K562 (cell line): ENCODE results near the gene PLAAT3. TPM values are rescaled to one million over a fixed set of nuclear protein-coding genes. Genes with fewer than 3 reads are reported as not detected.

Source experiments
- ADNP ChIP-seq: fragments of 200-800 bp; sonication (Bioruptor generic); IDR thresholded peaks from 2 replicates; pipeline ENCODE4 v1.6.1; 2016; ENCODE audit warnings: missing genetic modification characterization, missing compliant biosample characterization
- CCAR2 ChIP-seq: fragments of 200-400 bp; formaldehyde crosslinking; IDR thresholded peaks from 2 replicates; pipeline ENCODE4 v1.6.1; 2017; ENCODE audit warnings: mild to moderate bottlenecking, low read depth, low read length
- DMBX1 ChIP-seq: fragments of 250-450 bp; sonication (Bioruptor Pico); IDR thresholded peaks from 2 replicates; pipeline ENCODE4 v1.8.0; 2022; ENCODE audit warnings: inconsistent platforms, mild to moderate bottlenecking, moderate library complexity, borderline replicate concordance
- FOXA1 ChIP-seq: fragments of 450-650 bp; IDR thresholded peaks from 2 replicates; pipeline ENCODE4 v1.6.1; 2016; ENCODE audit warnings: mild to moderate bottlenecking, borderline replicate concordance
- HDAC6 ChIP-seq: IDR thresholded peaks from 2 replicates; pipeline ENCODE4 v1.6.1; 2012; ENCODE audit warnings: low read depth, mild to moderate bottlenecking, control low read depth, inconsistent platforms, low read length, moderate library complexity
- HNRNPLL ChIP-seq: fragments of 200-400 bp; formaldehyde crosslinking; IDR thresholded peaks from 2 replicates; pipeline ENCODE4 v1.6.1; 2017; ENCODE audit warnings: low read length, low read depth, mild to moderate bottlenecking; ENCODE audit not compliant: poor library complexity, severe bottlenecking
- MAZ ChIP-seq, 2 experiments: fragments of 450-650 bp in 1 of 2; sonication (generic) in 1 of 2; formaldehyde crosslinking; IDR thresholded peaks in 1 of 2; conservative IDR thresholded peaks in 1 of 2; 2 replicates each; pipeline versions ENCODE4 v1.4.0 to v1.5.0; 2020; ENCODE audit warnings: mild to moderate bottlenecking in 1 of 2, missing genetic modification reagents in 1 of 2
- NFE2L1 ChIP-seq: fragments of 450-650 bp; IDR thresholded peaks from 2 replicates; pipeline ENCODE4 v1.6.1; 2016; ENCODE audit warnings: missing genetic modification characterization, low read depth, mild to moderate bottlenecking, missing compliant biosample characterization, moderate library complexity, borderline replicate concordance
- SMAD4 ChIP-seq: fragments of 250-450 bp; sonication (Bioruptor Pico); conservative IDR thresholded peaks from 2 replicates; pipeline ENCODE4 v1.8.0; 2021; ENCODE audit warnings: inconsistent platforms, mild to moderate bottlenecking, moderate library complexity
- TEAD2 ChIP-seq: fragments of 450-650 bp; IDR thresholded peaks from 2 replicates; pipeline ENCODE4 v1.6.1; 2016; ENCODE audit warnings: missing genetic modification characterization, control low read depth, missing compliant biosample characterization
- TGIF2 ChIP-seq: sonication (generic); formaldehyde crosslinking; IDR thresholded peaks from 2 replicates; pipeline ENCODE4 v1.8.1; 2022; ENCODE audit warnings: mild to moderate bottlenecking, missing genetic modification reagents, moderate library complexity
- U2AF2 ChIP-seq: fragments of 200-400 bp; formaldehyde crosslinking; optimal IDR thresholded peaks from 2 replicates; pipeline ENCODE3; 2017; ENCODE audit warnings: low read depth, mild to moderate bottlenecking, low read length
- ZNF140 ChIP-seq: fragments of 250-450 bp; sonication (Bioruptor Pico); IDR thresholded peaks from 2 replicates; pipeline ENCODE4 v1.8.0; 2021; ENCODE audit warnings: moderate library complexity, mild to moderate bottlenecking, inconsistent platforms
- ZNF347 ChIP-seq: fragments of 450-650 bp; formaldehyde crosslinking; IDR thresholded peaks from 2 replicates; pipeline ENCODE4 v1.4.0; 2020; ENCODE audit warnings: low read depth, mild to moderate bottlenecking, moderate library complexity
- ZNF57 ChIP-seq: fragments of 450-650 bp; formaldehyde crosslinking; IDR thresholded peaks from 2 replicates; pipeline ENCODE4 v1.4.0; 2020; ENCODE audit warnings: mild to moderate bottlenecking, moderate library complexity
- ZNF699 ChIP-seq: fragments of 250-450 bp; sonication (Bioruptor Pico); IDR thresholded peaks from 2 replicates; pipeline ENCODE4 v1.8.0; 2021; ENCODE audit warnings: mild to moderate bottlenecking, moderate library complexity; ENCODE audit not compliant: insufficient replicate concordance
- polyA plus RNA-seq, 8 experiments: library from polyadenylated mRNA; depleted of rRNA in 4 of 8; stranded (reverse) in 5 of 8; unstranded in 3 of 8; fragments of >200 nt; fragmentation: Nextera tagmentation in 2 of 8; fragmentation: Illumina TruSeq in 1 of 8; extraction: Ambion mirVana in 2 of 8; extraction: Trizol in 1 of 8; gene quantifications; 2 replicates each; pipeline versions ENCODE4 v1.2.1 to v1.2.3, GENCODE V29; 2011 to 2014; ENCODE audit warnings: inconsistent platforms in 1 of 8, missing spikeins in 1 of 8
- total RNA-seq, 7 experiments: library from RNA; depleted of rRNA in 6 of 7; stranded (reverse); fragments of >200 nt in 6 of 7; fragmentation: Illumina TruSeq in 2 of 7; extraction: Trizol in 2 of 7; gene quantifications; 2 replicates each; pipeline versions ENCODE4 v1.2.1 to v1.2.3, GENCODE V29; 2011 to 2021; ENCODE audit warnings: low replicate concordance in 1 of 7
- TF ChIP-seq, protein P1 (sequence below): IDR thresholded peaks from 2 replicates; pipeline ENCODE4 v1.6.1; 2011; ENCODE audit warnings: borderline replicate concordance, low read depth, mild to moderate bottlenecking, moderate library complexity, low read length; ENCODE audit not compliant: insufficient read depth, poor library complexity, severe bottlenecking
- TF ChIP-seq, protein P2 (sequence below), 2 experiments: fragments of 450-650 bp in 1 of 2; IDR thresholded peaks; 2 replicates each; pipeline ENCODE4 v1.6.1; 2011 to 2017; ENCODE audit warnings: low read depth in 2 of 2, antibody characterized with exemption in 1 of 2, borderline replicate concordance in 1 of 2, low read length in 1 of 2, mild to moderate bottlenecking in 1 of 2, mixed read lengths in 1 of 2; ENCODE audit not compliant: control insufficient read depth in 1 of 2
- TF ChIP-seq, protein P3 (sequence below): sonication (generic); formaldehyde crosslinking; IDR thresholded peaks from 2 replicates; pipeline ENCODE4 v1.8.0; 2022; ENCODE audit warnings: mild to moderate bottlenecking, missing genetic modification reagents
- TF ChIP-seq, protein P4 (sequence below): fragments of 450-650 bp; formaldehyde crosslinking; conservative IDR thresholded peaks from 2 replicates; pipeline ENCODE4 v1.4.0; 2022; ENCODE audit warnings: mild to moderate bottlenecking, missing genetic modification characterization

Gene PLAAT3
- total and polyA plus RNA-seq, 9 of the 15 experiments (the other 6 are each of a cell fraction or from before 2014, with no cell fraction given) = 0.80 to 2.7 (median 1.4) TPM

DNA sequence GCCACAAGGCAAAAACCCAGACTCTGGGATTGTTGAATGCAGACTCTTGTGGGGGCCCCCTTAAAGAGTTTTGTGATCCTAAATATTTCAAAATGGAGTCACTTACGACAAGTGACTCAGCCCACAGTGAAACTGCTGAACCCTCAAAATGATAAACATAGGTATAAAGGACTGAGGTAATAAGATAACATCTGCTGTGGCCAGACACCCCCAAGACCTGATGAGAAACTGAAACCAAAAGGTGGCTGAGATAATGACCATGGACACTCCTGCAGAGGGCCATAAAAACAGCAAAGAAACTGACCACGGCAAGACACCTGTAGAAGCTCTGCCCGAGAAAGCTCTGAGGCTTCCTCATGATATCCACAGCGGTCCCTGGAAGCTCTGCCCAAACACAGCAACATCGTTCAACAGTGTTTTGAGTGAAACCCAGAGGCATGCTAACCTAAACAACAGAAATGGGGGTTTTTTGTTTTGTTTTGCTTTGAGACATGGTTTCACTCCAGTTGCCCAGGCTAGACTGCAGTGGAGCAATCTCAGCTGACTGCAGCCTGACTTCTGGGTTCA lies 79.3 kb downstream of the PLAAT3 start (continued):
- TF ChIP-seq, protein P1, sequence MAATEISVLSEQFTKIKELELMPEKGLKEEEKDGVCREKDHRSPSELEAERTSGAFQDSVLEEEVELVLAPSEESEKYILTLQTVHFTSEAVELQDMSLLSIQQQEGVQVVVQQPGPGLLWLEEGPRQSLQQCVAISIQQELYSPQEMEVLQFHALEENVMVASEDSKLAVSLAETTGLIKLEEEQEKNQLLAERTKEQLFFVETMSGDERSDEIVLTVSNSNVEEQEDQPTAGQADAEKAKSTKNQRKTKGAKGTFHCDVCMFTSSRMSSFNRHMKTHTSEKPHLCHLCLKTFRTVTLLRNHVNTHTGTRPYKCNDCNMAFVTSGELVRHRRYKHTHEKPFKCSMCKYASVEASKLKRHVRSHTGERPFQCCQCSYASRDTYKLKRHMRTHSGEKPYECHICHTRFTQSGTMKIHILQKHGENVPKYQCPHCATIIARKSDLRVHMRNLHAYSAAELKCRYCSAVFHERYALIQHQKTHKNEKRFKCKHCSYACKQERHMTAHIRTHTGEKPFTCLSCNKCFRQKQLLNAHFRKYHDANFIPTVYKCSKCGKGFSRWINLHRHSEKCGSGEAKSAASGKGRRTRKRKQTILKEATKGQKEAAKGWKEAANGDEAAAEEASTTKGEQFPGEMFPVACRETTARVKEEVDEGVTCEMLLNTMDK = no peak
- peak; percentile 77 for TF ChIP-seq NFE2L1 (tag)
- TF ChIP-seq, protein P2, sequence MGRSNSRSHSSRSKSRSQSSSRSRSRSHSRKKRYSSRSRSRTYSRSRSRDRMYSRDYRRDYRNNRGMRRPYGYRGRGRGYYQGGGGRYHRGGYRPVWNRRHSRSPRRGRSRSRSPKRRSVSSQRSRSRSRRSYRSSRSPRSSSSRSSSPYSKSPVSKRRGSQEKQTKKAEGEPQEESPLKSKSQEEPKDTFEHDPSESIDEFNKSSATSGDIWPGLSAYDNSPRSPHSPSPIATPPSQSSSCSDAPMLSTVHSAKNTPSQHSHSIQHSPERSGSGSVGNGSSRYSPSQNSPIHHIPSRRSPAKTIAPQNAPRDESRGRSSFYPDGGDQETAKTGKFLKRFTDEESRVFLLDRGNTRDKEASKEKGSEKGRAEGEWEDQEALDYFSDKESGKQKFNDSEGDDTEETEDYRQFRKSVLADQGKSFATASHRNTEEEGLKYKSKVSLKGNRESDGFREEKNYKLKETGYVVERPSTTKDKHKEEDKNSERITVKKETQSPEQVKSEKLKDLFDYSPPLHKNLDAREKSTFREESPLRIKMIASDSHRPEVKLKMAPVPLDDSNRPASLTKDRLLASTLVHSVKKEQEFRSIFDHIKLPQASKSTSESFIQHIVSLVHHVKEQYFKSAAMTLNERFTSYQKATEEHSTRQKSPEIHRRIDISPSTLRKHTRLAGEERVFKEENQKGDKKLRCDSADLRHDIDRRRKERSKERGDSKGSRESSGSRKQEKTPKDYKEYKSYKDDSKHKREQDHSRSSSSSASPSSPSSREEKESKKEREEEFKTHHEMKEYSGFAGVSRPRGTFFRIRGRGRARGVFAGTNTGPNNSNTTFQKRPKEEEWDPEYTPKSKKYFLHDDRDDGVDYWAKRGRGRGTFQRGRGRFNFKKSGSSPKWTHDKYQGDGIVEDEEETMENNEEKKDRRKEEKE (IDR thresholded peaks at IDR 0.05; ENCODE audit: borderline replicate concordance in 1 of 2, control insufficient read depth in 1 of 2, low read depth in 2 of 2, low read length in 1 of 2) = no peak
- TF ChIP-seq ADNP (tag) = no peak
- TF ChIP-seq, protein P3, sequence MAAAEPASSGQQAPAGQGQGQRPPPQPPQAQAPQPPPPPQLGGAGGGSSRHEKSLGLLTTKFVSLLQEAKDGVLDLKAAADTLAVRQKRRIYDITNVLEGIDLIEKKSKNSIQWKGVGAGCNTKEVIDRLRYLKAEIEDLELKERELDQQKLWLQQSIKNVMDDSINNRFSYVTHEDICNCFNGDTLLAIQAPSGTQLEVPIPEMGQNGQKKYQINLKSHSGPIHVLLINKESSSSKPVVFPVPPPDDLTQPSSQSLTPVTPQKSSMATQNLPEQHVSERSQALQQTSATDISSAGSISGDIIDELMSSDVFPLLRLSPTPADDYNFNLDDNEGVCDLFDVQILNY (CRISPR knock-in tag) = no peak
- no peak for TF ChIP-seq CCAR2
- peak in 1 of 2 experiments; percentile 90; a peak in 2 of 4 replicates for TF ChIP-seq MAZ (CRISPR knock-in tag; conservative IDR thresholded peaks at IDR 0.05 in 1 of 2, IDR thresholded peaks at IDR 0.05 in 1 of 2)
- TF ChIP-seq HNRNPLL = no peak
- TF ChIP-seq TEAD2 (tag) = peak; percentile 95
- TF ChIP-seq ZNF347 (CRISPR knock-in tag) = peak; percentile 87
- no peak for TF ChIP-seq TGIF2 (CRISPR knock-in tag)
- peak; percentile 92 for TF ChIP-seq ZNF140
- TF ChIP-seq ZNF699 = peak; percentile 85
- TF ChIP-seq FOXA1 = no peak
- no peak for TF ChIP-seq U2AF2
- no peak for TF ChIP-seq HDAC6
- TF ChIP-seq SMAD4 (CRISPR knock-in tag) = peak; percentile 99
- TF ChIP-seq, protein P4, sequence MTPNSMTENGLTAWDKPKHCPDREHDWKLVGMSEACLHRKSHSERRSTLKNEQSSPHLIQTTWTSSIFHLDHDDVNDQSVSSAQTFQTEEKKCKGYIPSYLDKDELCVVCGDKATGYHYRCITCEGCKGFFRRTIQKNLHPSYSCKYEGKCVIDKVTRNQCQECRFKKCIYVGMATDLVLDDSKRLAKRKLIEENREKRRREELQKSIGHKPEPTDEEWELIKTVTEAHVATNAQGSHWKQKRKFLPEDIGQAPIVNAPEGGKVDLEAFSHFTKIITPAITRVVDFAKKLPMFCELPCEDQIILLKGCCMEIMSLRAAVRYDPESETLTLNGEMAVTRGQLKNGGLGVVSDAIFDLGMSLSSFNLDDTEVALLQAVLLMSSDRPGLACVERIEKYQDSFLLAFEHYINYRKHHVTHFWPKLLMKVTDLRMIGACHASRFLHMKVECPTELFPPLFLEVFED = peak; percentile 86
- TF ChIP-seq DMBX1 (CRISPR knock-in tag) = peak; percentile 100
- peak; percentile 75; the same call in 1 of the 2 replicates for TF ChIP-seq ZNF57
